SW 1271 (cell line): ENCODE results near the gene TLCD3B.
A peak's percentile ranks its signal among the peaks of the same experiment; 100 is the strongest.

Source experiments
- DNase-seq, 2 experiments: peaks; one replicate each; lab custom pipeline; 2025; lab: John Stamatoyannopoulos, UW

The TLCD3B gene

GRCh38 chr16:30030841-30031413 is at the start of gene TLCD3B:
Gene TLCD3B, minus strand, starts transcription at chr16:30031271. Its CDS starts 744 bp downstream, at chr16:30030527.
- DNase-seq: no peak

- no peak for DNase-seq
These were observed 48.4 kb upstream of the TLCD3B start for GRCh38 chr16:30079480-30079879.

- DNase-seq: no peak
These were observed 47.7 kb upstream of the TLCD3B start for GRCh38 chr16:30078744-30079143.

GRCh38 chr16:30077656-30078055 is 46.6 kb upstream of the TLCD3B start:
- DNase-seq: no peak

GRCh38 chr16:30076276-30076791 is 45.3 kb upstream of the TLCD3B start:
- no peak for DNase-seq

GRCh38 chr16:30075503-30076275 is 44.6 kb upstream of the TLCD3B start, which contains the start of gene PPP4C:
Gene PPP4C, plus strand, starts transcription at chr16:30075994. Its CDS starts 384 bp downstream, at chr16:30076378.
- peak; percentile 85 to 93 for DNase-seq

- no peak for DNase-seq
These were observed 39.4 kb upstream of the TLCD3B start for GRCh38 chr16:30070490-30070889.

- DNase-seq: no peak
These were observed 38.8 kb upstream of the TLCD3B start for GRCh38 chr16:30069611-30070462.

- DNase-seq: peak in 1 of 2 experiments; percentile 43
These were observed 37.9 kb upstream of the TLCD3B start for GRCh38 chr16:30068750-30069610.

GRCh38 chr16:30068333-30068732 is 37.3 kb upstream of the TLCD3B start:
- no peak for DNase-seq

- DNase-seq: peak in 1 of 2 experiments; percentile 23
These were observed 36.5 kb upstream of the TLCD3B start for GRCh38 chr16:30067584-30067916.

GRCh38 chr16:30066761-30067583 is 35.9 kb upstream of the TLCD3B start:
- no peak for DNase-seq

- peak in 1 of 2 experiments; percentile 54 for DNase-seq
These were observed 35.1 kb upstream of the TLCD3B start for GRCh38 chr16:30065943-30066760.

GRCh38 chr16:30065102-30065942 is 34.3 kb upstream of the TLCD3B start, which contains the start of gene ALDOA:
Gene ALDOA, plus strand, starts transcription at chr16:30065760. Its CDS starts 1,138 bp downstream, at chr16:30066898.
- DNase-seq: peak; percentile 98

- no peak for DNase-seq
These were observed 33.6 kb upstream of the TLCD3B start for GRCh38 chr16:30064729-30065101.

- DNase-seq: peak in 1 of 2 experiments; percentile 57
These were observed 33.0 kb upstream of the TLCD3B start for GRCh38 chr16:30063893-30064728.

- DNase-seq: no peak
These were observed 32.3 kb upstream of the TLCD3B start for GRCh38 chr16:30063278-30063892.
